GM12874 (cell line): Measurements from ENCODE around the gene MSH5.

Source experiments
- TF ChIP-seq, protein P1 (sequence below): IDR thresholded peaks from 2 replicates; pipeline ENCODE4 v1.5.1; 2011; ENCODE audit warnings: low read depth, mild to moderate bottlenecking, control low read depth, low read length, moderate library complexity; ENCODE audit not compliant: insufficient read depth

MSH5 gene

DNA sequence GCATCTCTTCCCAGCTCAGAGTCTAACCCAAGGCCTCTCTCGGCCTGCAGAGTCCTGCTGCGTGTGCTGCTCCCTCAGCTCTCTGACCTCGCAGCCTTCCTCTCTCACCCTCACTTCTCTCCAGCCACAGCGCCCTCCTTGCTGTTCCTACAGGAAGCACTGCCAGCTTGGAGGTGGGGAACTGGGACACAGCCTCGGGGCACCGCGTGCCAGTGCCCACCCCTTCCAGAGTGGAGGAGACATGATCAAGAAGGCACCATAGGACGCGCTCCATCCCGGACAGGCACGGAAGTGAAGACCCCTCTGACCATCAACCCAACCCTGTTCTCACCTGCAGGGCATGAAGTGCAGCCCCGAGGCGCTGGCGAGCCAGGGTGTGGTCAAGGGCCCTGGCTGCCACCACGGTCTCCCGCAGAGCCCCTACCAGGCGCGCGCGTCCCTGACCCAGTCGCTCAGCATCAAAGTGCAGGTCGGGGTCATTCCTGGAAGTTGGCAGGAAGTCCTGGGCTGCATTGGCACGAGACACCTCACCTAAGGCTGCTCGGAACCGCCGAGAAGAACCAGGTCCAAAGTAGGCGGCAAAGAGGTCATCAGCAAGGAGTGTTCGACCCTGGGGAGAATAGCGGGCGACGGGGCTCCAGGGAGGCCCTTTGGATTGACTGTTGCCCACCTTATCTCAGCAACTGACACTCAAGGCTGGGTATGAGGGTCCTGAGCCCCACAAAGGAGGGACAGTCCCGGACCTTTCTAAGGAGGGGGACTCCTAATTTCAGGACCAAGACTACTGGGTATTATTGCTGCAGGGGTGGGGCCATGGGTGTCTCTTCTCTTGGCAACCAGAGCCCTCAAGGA, 36.1 kb downstream of the MSH5 start:
- TF ChIP-seq, protein P1, sequence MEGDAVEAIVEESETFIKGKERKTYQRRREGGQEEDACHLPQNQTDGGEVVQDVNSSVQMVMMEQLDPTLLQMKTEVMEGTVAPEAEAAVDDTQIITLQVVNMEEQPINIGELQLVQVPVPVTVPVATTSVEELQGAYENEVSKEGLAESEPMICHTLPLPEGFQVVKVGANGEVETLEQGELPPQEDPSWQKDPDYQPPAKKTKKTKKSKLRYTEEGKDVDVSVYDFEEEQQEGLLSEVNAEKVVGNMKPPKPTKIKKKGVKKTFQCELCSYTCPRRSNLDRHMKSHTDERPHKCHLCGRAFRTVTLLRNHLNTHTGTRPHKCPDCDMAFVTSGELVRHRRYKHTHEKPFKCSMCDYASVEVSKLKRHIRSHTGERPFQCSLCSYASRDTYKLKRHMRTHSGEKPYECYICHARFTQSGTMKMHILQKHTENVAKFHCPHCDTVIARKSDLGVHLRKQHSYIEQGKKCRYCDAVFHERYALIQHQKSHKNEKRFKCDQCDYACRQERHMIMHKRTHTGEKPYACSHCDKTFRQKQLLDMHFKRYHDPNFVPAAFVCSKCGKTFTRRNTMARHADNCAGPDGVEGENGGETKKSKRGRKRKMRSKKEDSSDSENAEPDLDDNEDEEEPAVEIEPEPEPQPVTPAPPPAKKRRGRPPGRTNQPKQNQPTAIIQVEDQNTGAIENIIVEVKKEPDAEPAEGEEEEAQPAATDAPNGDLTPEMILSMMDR: no peak

DNA sequence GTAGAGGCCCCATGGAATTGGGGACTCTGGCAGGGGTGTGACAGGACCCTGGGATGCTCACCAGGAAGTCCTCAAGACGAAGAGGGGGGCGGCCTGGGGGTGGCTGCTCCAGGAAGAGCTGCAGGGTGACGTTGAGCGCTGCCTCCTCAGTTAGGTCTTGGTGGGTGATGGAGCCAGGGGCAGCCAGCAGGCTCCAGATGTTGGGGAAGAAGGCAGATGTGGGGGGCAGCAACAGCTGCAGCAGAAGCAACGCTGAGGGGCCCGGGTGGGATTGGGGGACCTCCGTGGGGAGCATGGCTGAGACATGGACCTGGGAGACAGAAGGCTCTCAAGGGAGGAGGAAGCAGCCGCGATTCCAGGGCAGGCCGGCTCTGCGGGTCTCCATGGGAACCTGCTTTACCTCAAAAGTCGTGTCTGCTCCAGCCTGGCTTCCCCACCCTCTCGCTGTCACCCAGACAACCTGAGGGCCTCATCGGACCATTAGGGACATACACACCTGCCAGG, 36.7 kb downstream of the MSH5 start:
- TF ChIP-seq, protein P1: no peak

DNA sequence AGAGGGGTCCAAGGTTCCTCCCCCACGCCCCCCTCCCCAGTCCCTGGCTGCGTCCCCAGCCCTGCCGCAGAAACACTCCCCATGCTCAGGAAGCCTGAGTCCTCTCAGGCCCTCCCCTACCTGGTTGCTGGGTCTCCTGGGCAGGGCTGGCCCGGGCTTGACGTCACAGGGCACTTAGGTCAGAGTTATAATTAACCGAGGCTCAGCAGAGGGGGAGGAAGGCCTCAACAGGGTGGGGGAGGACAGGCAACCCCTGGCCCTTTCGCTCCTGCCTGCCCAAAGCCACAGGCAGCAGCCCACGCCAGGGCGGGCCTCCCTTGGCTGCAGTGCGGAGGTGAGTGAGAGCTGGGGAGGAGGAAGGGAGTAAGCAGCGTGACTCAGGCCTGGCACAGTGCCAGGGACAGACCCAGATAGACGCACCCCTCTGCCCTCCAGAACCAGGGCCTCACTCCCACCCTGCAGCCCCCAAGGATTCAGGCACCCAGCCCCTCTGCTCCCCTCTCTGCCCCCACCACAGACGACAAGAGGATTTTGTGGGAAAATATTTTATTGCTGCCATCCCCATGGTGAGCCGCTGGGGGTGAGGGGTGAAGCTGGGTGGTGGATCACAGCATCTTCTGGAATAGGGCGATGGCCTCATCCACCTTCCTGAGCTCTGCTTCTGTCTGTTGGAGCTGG, 37.3 kb downstream of the MSH5 start, which contains the start of gene VWA7:
Gene VWA7, minus strand, starts transcription at position 340 of the 678 bp plus-strand sequence. CDS start 549 bp downstream, outside the sequence.
- TF ChIP-seq, protein P1: 0 out of 2 replicates have a peak, but pooled peaks have one; percentile 6

DNA sequence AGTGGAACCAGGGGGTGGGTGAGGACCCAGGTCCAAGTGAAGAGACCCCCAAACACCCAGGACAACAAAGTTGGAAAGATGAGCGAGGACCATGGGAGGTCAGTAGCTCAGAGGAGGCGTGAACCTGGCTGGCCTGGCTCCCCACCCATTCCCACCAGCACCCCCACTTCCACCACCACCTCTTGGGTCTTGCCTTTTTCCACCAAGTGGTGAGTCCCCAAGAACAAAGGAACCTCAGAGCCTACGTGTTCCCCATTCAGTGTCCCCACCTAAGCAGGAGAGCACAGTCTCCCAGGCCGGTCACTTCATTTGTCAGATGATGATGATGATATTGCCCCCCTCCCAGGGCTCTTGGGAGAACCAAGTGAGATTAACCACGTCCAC, 37.9 kb downstream of the MSH5 start:
- TF ChIP-seq, protein P1: no peak

DNA sequence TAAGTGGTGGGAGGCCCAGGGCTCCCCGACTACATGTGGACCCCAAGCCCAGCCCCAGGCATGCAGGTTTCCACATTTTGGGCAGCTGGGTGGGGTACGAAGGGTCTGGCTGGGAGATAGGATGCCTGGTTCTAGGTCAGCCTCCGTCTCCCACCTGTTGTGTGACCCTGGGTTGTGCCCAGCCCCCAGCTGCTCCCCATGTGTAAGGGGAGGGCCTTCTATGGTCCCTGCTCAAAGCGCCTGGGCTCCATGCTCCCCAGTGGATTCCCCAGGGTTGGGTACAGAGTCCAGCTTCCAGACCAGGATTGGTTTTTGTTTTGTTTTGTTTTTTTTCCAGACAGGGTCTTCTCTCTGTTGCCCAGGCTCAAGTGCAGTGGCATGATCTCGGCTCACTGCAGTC, 38.4 kb downstream of the MSH5 start:
- TF ChIP-seq, protein P1: no peak

DNA sequence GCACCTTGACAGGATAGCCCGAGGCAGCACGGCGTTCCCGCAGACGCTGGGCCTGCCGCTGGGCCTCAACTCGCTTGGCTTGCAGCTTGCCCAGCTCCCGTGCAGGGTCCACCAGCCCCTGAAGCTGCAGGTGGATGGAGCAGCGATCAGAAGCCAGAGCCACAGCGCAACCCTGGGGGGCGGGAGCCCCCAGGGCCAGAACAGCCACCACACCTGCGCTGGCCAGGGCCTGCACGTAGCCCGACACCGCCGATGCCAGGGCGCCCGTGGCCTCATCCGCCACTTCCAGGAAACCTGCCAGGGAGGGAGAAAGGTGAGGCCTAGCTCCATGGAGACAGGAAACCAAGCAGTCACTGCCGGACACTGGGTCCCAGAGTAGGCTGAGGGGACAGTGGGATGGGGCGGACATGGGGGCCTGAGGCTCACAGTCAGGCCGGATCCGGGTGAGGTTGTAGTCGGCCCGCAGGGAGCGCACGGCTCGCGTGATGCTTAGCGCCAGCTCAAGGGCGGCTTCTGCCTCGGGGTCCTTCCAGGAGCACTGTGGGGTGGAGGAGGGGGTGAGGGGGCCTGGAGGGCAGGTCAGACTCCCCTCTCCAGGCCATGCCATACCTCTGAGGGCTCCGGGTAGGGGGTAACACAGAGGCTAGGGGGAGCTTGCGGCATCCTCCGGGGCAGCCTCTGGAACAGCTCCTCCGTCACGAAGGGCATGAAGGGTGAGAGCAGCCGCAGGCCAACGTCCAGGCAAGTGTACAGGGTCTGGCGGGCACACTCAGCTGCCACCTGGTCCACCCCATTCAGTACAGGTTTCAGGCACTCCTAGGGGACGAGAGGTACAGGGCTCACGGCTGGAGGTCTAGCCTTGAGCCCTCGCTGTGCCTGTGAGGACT, 39.4 kb downstream of the MSH5 start:
- TF ChIP-seq, protein P1: no peak
